Ramos (cell line): Measurements from ENCODE around the gene SBF1.

Experiments
- in situ Hi-C: fragments of 300-500 bp; cut with MboI; formaldehyde crosslinking; loops from one replicate; pipeline ENCODE4 v1.14.3; 2022; ENCODE audit warnings: low sequenced_read_pairs; ENCODE audit not compliant: unreplicated experiment

SBF1 gene

GRCh38 chr22:50487290-50488005 lies 12.6 kb upstream of the SBF1 start:
- in situ Hi-C loops, result no loop called here

- in situ Hi-C loops, result no loop called here
These were observed 11.9 kb upstream of the SBF1 start, which contains the start of gene MIOX for GRCh38 chr22:50486561-50487289. MIOX (plus strand) TSS chr22:50486859; CDS start chr22:50486898, 39 bp downstream.

DNA sequence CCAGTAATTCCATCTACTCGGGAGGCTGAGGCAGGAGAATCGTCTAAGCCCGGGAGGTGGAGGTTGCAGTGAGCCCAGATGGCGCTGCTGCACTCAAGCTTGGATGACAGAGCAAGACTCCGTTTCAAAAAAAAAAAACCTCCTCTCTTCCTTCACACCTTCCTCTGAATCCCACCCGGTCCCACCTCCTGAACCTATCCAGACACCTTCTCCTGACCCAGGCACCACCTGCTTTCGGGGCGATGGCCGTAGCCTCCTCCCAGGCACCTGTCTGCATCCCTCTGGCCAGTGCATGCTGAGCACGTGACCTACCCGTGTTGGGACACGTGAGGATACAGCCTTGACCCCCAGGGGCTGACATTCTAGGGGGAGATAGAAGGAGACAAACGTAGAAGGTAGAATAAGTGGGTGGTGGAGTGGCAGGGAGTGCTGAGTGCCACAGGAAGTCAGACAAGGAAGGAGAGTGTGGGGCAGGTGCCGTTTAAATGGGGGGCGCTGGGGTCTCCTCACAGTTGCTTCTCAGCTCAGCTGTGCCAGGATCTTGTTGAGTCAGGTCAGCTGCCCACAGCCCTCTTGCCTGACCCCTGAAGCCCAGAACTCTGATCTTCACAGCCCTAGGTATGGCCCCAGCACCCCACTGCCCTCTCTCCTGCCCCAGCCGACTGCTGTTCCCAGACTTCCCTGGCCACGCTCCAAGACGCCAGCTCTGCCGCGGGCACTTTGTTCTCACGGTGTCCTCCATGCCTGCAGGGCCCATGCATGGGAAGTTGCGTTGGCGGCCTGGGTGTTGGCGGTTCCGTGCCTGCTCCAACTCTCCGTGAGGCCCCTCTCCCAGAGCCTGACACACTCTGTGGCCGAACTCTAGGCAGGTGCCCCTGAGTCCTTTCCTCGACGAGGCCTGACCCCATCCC lies 10.6 kb upstream of the SBF1 start:
- in situ Hi-C loops, result no loop called here

DNA sequence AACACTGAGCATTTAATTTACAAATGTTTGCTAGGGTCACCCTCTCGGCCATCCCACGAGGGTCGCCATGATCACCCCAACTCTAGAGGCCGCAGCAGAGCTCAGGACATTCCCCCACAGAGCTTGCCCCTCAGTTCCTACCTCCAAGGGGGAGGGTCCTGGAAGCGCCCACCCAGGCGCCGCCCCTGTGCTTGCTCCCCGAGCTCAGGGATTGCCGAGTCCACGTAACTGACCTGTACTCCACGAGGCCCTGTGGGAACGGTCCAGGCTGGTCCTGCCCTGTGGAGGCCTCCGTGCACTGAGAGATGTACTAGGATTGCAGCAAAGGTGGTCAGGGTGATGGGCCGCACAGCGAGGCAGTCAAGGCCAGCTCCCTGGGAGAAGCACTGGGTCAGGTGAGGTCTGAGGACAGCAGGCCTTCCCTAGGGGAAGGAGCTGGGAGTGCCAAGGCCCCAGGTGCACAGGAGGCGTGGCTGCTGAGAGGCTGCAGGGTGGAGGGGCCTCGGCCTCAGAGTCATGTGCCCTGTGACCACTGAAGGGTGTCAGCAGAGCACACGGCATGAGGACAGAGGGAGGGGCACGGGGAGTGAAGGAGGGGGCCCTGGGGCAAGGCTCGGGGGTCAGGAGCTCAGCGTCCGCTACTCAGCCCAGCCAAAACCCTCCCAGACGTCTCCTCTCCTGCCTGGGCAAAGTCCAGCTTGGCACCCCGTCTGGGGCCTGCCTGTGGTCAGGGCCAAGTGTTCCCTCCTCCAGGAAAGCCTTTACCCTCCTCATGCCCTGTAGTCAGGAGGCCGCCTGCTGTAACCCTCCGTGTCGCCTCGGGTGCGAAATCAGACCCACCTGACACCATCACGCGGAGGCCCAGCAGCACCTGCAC lies 9.4 kb upstream of the SBF1 start:
- in situ Hi-C loops, result no loop called here

DNA sequence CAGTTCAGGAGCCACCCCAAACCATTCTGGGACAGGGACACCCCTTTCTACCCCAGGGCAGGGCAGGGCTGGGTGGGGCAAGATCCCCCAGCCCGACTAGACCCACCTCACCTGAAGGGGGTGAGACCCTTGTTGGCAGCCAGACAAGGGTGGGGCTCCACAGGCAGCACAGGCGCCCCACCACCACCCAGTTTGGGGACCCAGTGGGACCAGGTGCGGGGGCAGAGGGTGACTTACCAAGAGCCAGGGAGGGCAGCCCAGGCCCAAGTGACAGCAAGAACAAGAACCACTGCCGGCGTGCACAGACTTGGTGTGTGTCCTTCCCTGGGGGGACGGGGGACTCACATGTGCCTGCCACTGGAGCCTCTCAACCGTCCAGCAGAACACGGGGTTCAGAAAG lies 8.7 kb upstream of the SBF1 start:
- in situ Hi-C loops, result no loop called here

GRCh38 chr22:50483106-50483505 lies 8.3 kb upstream of the SBF1 start:
- in situ Hi-C loops, result no loop called here

DNA sequence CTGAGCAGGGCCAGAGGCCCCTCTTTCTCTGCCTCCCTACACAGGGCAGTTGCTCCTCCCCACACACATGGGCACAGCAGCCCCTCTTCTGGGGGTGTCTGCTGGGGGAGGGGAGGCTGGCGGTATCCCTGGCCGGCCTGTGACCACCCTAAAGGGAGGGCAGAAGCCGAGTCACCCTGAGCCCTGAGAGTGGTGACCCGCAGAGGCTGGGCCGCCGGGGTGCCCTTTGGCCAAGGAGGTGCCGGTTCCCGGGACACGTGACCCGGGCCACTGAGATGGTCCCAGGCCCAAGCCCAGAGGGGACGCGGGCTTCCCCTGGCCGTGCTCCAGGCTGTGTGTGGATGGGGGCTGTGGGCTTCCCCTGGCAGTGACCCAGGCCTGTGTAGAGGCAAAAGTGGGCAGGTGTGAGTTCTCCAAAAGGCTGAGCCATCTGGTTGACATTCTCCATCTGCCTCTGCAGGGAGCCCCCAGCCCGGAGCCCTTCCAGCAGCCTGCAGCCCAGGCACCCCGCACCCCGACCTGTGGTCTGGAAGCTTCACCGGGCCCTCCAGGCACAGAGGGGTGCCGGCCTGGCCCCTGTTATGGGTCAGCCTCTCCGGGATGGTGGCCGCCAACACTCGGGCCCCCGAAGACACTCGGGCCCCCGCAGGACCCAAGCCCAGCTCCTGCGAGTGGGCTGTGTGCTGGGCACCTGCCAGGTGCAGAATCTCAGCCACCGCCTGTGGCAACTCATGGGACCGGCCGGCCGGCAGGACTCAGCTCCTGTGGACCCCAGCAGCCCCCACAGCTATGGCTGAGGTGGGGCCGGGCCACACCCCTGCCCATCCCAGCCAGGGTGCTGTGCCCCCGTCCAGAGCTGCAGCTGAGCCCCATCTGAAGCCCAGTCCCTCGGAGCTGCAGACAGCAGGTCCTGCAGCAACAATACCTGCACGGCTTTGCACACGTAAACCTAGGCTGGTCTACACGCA lies 7.6 kb upstream of the SBF1 start:
- in situ Hi-C loops, result no loop called here

GRCh38 chr22:50481440-50482106 lies 6.7 kb upstream of the SBF1 start, which contains the start of gene ADM2:
ADM2 (plus strand) TSS chr22:50481543; CDS start chr22:50481848, 305 bp downstream.
- in situ Hi-C loops, result no loop called here

GRCh38 chr22:50481045-50481439 lies 6.2 kb upstream of the SBF1 start:
- in situ Hi-C loops, result no loop called here

DNA sequence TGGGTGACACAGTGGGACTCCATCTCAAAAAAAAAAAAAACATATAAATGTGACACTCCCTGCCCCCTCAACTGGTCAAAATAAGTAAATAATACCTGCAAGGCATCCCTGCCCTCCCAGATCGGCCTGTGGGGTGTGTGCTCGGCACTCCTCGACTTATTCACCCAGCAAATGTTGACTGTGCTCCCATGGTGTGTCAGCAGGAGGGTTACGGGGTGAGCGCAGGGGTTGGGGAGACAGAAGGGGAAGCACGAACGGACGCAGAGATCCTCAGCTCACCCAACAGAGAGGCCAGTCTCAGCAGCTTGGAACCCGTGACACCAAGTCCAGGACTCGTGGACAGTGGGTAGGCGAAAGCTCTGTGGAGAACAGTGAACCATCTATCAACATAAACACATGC lies 4.9 kb upstream of the SBF1 start:
- in situ Hi-C loops, result no loop called here

DNA sequence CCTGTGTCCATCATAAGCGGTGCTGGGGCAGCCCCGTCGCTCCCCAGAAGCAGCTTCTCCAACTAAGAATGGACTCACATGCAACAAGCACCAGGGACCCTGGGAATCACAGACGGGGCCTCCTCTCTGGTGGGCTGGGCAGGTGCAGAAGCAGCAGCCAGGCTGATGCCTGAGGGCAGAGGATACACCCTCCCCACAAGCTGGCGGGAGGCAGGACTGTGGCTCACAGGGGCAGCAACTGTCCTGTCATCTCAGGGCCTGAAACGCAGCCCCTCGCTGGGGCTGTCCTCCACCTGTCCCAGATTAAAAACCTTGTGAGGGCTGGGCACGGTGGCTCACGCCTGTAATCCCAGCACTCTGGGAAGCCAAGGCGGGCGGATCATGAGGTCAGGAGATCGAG lies 3.1 kb upstream of the SBF1 start:
- in situ Hi-C loops, result no loop called here

- in situ Hi-C loops, result no loop called here
These were observed 2.0 kb upstream of the SBF1 start for GRCh38 chr22:50476868-50477267.

DNA sequence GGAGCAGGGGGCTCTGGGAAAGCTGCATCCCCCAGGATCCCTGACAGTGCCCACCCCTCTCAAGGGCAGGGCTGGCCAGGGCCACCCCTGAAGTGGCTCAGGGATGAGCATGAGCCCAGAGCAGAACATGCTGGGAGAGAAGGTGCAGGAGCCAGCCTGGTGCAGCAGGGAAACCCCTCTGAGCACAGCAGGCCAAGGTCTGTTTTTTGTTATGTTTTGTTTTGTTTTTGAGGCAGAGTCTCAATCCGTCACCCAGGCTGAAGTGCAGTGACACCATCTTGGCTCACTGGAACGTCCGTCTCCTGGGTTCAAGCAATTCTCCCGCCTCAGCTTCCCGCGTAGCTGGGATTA lies 792 bp upstream of the SBF1 start:
- in situ Hi-C loops, result no loop called here

DNA sequence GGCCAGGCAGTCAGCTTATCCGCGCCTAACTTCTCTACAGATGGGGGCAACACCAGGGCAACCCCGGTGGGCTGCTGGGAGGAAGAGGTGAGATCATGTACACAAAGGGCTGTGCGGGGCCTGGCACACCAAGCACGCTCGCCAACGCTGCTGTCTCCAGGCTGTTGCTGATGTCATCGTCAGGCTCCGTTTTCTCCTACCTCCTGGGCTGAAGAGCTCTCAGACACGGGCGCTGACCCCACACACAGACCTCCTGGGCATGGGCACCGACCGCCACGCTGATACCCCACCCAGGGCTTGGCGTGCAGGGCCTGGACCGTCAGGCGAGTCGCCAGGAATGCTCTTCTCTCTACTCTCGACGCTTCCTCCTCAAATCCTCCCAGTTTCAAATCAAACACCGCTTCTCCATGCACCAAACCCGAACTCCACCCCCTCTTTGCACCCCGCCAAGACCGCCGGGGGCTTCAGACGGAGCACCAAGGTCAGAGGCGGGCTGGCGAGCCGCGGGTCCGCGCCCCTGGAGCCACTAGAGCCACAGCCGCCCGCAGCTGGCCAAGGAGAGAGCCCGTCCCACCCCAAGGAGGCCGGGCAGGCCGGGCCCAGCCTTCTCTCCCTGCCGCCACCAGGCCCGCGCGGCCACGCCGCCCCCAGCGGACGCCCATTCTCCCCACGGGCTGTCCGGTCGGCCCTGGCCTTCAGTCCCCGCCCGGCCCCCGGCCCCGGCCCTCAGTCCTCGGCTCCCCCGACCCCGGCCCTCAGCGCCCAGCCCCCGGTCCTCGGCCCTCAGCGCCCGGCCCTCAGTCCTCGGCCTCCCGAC lies 772 bp downstream of the SBF1 start:
- in situ Hi-C loops, result no loop called here

DNA sequence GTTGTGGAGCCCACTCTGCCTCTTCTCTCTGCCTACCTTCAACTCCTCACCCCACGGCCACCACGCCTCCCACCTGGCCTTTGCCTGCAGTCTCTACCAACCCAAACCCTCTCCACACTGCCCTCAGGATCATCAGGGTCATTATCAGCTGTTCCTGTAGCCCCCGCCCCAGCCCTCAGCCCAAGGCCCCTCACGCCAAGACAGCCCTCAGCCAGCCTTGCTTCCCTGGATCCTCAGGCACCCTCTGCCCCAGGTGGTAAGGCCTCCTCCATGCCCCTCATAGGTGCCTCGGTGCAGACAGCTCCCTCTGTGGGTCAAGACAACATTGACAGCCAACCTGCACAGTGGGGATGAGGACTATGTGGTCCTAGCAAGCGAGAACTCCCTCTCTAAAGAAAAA lies 1.7 kb downstream of the SBF1 start:
- in situ Hi-C loops, result no loop called here

- in situ Hi-C loops, result no loop called here
These were observed 2.9 kb downstream of the SBF1 start for GRCh38 chr22:50471962-50472361.

GRCh38 chr22:50471197-50471847 lies 3.5 kb downstream of the SBF1 start:
- in situ Hi-C loops, result no loop called here
